ENCODE data around the gene GAB4.
"Not testable (repeated sequence)": the region's sequence is repeated elsewhere in the genome, so short reads cannot be mapped to it uniquely, and the experiment has no call there.

Gene GAB4

DNA sequence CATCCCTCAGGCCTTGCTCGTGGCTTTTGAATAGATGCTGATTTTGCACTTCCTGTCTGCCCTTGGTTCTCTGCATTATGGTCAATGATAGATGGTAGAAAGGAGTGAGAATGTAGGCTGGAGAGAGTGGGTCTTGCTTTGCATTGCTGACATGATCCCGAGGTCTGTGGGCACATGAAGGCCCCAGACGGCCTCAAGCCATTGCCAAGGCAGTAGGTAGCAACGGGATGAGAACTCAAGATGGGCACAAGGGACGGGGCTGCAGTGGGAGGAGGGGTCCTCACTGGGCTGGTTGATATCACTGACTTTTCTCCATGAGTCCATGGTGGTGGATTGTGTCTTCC is 54.0 kb downstream of the GAB4 start:
- H3K27me3 ChIP-seq (ENCODE audit: control insufficient read depth, insufficient read depth, low read length): no peaks in the 10 kb centered on the region
- no peak overlapping the region for H3K4me3 ChIP-seq (ENCODE audit: low read length)
- no peaks in the 10 kb centered on the region for H3K4me1 ChIP-seq (ENCODE audit: control insufficient read depth, low read depth, low read length)
- H3K27ac ChIP-seq (ENCODE audit: low read length): no peak overlapping the region
- H3K36me3 ChIP-seq (ENCODE audit: control insufficient read depth, low read depth, low read length): no peaks in the 10 kb centered on the region
- H3K9ac ChIP-seq (ENCODE audit: low read length): no peak overlapping the region
- peaks cover 36% of the 10 kb centered on the region for H3K9me3 ChIP-seq (ENCODE audit: control insufficient read depth, low read depth, low read length)

DNA sequence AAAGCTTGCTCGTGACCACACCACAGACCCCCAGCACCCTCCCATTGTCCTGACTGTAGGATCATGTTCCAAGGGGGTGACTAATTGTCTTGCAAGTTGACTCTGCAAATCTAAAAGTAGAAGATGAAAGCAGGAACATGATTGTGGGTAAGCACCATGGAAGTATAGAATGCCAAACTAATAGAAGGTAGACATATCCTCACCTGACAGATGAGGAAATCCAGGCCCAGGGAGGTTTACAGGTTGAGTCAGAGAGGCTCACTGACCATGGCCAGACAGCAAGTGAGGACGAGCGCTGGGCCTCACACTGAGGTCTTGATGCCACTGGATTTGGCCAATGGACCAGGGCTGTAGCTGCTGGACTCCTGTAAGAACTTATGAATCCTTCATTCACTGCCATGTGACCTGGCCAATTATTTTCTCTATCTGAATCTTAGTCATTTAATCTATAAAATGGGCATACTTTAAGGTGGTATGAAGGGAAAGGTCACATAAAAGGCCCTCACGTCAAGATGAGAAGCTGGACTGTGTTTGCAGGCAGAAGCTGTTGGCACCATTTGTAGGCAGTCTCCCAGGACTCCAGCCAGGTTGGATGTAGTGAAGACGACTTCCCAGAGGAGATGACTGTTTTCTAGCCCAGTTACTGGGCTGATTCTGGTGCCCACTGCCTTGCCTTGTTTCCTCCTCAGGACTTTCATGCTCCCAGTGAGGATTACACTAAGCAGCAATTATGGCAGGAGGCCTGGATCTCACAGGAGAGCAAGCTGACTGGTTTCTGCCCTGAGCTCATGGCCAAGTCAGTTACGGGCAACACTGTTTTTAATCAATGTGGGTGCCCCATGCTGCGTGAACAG is 54.6 kb downstream of the GAB4 start:
- no peak overlapping the region for H3K4me3 ChIP-seq (ENCODE audit: low read length)
- no peaks in the 10 kb centered on the region for H3K4me1 ChIP-seq (ENCODE audit: control insufficient read depth, low read depth, low read length)
- no peaks in the 10 kb centered on the region for H3K27me3 ChIP-seq (ENCODE audit: control insufficient read depth, insufficient read depth, low read length)
- H3K36me3 ChIP-seq (ENCODE audit: control insufficient read depth, low read depth, low read length): no peaks in the 10 kb centered on the region
- no peak overlapping the region for H3K27ac ChIP-seq (ENCODE audit: low read length)
- H3K9me3 ChIP-seq (ENCODE audit: control insufficient read depth, low read depth, low read length): peaks cover 35% of the 10 kb centered on the region
- no peak overlapping the region for H3K9ac ChIP-seq (ENCODE audit: low read length)

DNA sequence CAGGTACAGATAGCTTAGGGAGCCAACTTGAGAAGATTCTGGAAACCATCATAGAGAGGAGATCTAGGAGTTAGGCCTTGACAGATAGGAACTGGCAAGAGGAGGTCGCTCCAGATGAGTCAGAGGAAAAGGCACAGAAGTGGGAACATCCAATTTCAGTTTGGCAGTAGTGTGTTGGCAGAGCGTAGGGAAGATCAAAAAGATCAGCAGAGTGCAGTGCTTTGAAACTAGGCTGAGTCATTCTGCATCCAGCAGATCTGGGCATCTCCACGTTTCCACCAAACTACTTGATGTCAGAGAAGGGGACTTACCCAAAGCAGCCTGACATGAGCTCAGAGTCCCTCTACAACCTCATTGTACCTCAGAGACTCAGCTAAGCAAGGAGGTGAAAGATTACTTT is 58.5 kb downstream of the GAB4 start:
- no peaks in the 10 kb centered on the region for H3K4me1 ChIP-seq (ENCODE audit: control insufficient read depth, low read depth, low read length)
- H3K4me3 ChIP-seq (ENCODE audit: low read length): no peak overlapping the region
- no peaks in the 10 kb centered on the region for H3K36me3 ChIP-seq (ENCODE audit: control insufficient read depth, low read depth, low read length)
- H3K27ac ChIP-seq (ENCODE audit: low read length): no peak overlapping the region
- no peak overlapping the region for H3K9ac ChIP-seq (ENCODE audit: low read length)
- H3K27me3 ChIP-seq (ENCODE audit: control insufficient read depth, insufficient read depth, low read length): no peaks in the 10 kb centered on the region
- H3K9me3 ChIP-seq (ENCODE audit: control insufficient read depth, low read depth, low read length): peaks cover 15% of the 10 kb centered on the region

GRCh38 chr22:16937811-16938210 is 70.2 kb downstream of the GAB4 start:
- H3K27ac ChIP-seq (ENCODE audit: low read length): no peak overlapping the region
- no peaks in the 10 kb centered on the region for H3K27me3 ChIP-seq (ENCODE audit: control insufficient read depth, insufficient read depth, low read length)
- H3K9me3 ChIP-seq (ENCODE audit: control insufficient read depth, low read depth, low read length): peaks cover 7% of the 10 kb centered on the region
- no peak overlapping the region for H3K4me3 ChIP-seq (ENCODE audit: low read length)
- no peaks in the 10 kb centered on the region for H3K4me1 ChIP-seq (ENCODE audit: control insufficient read depth, low read depth, low read length)
- H3K36me3 ChIP-seq (ENCODE audit: control insufficient read depth, low read depth, low read length): no peaks in the 10 kb centered on the region
- H3K9ac ChIP-seq (ENCODE audit: low read length): no peak overlapping the region

GRCh38 chr22:16937209-16937608 is 70.8 kb downstream of the GAB4 start:
- H3K9me3 ChIP-seq (ENCODE audit: control insufficient read depth, low read depth, low read length); H3K9ac ChIP-seq (ENCODE audit: low read length); H3K4me3 ChIP-seq (ENCODE audit: low read length); H3K27me3 ChIP-seq (ENCODE audit: control insufficient read depth, insufficient read depth, low read length); H3K36me3 ChIP-seq (ENCODE audit: control insufficient read depth, low read depth, low read length); H3K4me1 ChIP-seq (ENCODE audit: control insufficient read depth, low read depth, low read length); H3K27ac ChIP-seq (ENCODE audit: low read length): not testable (repeated sequence)

DNA sequence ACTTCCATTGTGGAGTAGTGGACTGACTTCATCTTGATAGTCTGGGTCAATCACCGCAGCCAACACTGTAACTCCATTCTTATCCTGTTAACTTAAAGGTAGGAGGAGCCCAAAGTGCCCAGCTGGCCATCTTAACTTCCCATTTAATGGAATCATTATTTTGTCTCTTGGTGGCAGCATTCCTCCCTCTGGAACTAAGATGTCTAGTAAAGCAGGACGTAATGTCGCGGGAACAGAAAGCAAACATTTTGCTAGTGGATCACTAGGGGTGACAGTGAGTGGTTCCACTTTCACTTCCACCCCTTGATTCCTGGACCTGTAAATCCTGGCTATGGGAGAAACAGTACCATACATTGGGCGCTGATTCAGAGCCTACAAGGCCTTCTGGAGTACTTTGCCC is 71.4 kb downstream of the GAB4 start:
- Histone ChIP-seq H3K27ac (ENCODE audit: low read length) (no peak overlapping the region), H3K4me1 (ENCODE audit: control insufficient read depth, low read depth, low read length) (no peaks in the 10 kb centered on the region), H3K9me3 (ENCODE audit: control insufficient read depth, low read depth, low read length) (peaks cover 7% of the 10 kb centered on the region), H3K27me3 (ENCODE audit: control insufficient read depth, insufficient read depth, low read length) (no peaks in the 10 kb centered on the region), H3K4me3 (ENCODE audit: low read length) (no peak overlapping the region), H3K9ac (ENCODE audit: low read length) (no peak overlapping the region), H3K36me3 (ENCODE audit: control insufficient read depth, low read depth, low read length) (no peaks in the 10 kb centered on the region)

DNA sequence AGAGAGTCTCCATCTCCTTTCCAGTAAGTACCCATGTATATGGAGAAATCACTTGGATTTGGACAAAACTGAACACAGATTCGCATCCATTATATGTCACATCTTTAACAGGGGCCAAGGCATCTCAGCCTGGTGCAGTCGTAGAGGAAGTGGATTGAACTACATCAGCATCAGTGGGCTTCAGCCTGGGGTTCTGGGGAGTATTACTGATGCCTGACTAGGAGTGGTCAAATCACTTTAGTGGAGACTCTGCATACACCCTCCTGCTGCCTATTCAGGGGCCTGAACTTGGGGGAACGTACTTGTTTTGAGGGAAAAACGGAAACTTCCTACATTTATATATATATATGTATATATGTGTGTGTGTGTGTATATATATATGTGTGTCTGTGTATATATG is 72.8 kb downstream of the GAB4 start:
- Histone ChIP-seq H3K4me1 (ENCODE audit: control insufficient read depth, low read depth, low read length) (no peaks in the 10 kb centered on the region), H3K9me3 (ENCODE audit: control insufficient read depth, low read depth, low read length) (peaks cover 7% of the 10 kb centered on the region), H3K27me3 (ENCODE audit: control insufficient read depth, insufficient read depth, low read length) (no peaks in the 10 kb centered on the region), H3K4me3 (ENCODE audit: low read length) (no peak overlapping the region), H3K36me3 (ENCODE audit: control insufficient read depth, low read depth, low read length) (no peaks in the 10 kb centered on the region), H3K27ac (ENCODE audit: low read length) (no peak overlapping the region), H3K9ac (ENCODE audit: low read length) (no peak overlapping the region)

DNA sequence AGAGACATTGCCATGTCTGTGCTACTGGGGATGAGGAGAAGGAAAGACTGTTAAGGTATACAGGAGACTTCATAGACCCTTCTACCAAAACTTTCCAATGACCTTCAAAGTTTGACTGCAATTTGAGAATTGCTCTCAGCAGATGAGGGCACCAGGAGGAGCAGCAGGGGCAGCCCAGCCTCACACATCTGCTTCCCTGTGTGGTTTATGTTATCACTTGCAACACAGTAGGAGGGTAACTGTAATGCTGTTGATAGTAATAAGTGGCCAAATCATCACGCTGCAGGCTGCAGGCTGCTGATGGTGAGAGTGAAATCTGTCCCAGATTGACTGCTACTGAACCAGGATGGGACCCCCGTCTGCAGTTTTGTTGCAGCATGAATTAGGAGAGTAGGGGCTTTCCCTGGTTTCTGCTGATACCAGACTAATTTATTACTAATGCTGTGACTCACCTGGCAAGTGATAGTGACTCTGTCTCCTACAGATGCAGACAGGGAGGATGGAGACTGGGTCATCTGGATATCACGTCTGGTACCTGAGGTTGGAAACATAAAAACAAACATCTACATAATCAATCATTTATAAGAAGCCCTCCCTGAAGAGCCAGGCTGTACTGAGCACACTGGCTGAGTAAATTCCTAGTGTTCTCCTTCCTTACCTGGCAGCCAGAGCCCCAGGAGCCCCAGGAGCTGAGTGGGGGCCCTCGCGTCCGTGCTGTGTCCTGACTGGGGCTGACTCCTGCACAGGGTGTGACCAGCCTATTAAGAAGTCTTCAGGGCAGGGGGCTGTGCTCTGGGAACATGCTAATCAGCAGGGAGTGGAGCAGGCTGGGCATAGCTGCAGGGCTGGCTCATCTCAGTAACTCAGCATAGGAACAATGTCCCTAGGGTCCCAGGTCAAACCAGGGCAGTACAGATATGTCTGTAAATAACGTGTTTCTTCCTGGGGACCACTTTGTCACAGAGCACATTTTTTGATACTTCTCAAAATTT is 74.4 kb downstream of the GAB4 start:
- no peak overlapping the region for H3K4me3 ChIP-seq (ENCODE audit: low read length)
- H3K27me3 ChIP-seq (ENCODE audit: control insufficient read depth, insufficient read depth, low read length): no peaks in the 10 kb centered on the region
- no peaks in the 10 kb centered on the region for H3K36me3 ChIP-seq (ENCODE audit: control insufficient read depth, low read depth, low read length)
- H3K9me3 ChIP-seq (ENCODE audit: control insufficient read depth, low read depth, low read length): peaks cover 11% of the 10 kb centered on the region
- H3K9ac ChIP-seq (ENCODE audit: low read length): no peak overlapping the region
- no peak overlapping the region for H3K27ac ChIP-seq (ENCODE audit: low read length)
- H3K4me1 ChIP-seq (ENCODE audit: control insufficient read depth, low read depth, low read length): no peaks in the 10 kb centered on the region

GRCh38 chr22:16932577-16932976 is 75.4 kb downstream of the GAB4 start:
- H3K27me3 ChIP-seq (ENCODE audit: control insufficient read depth, insufficient read depth, low read length): no peaks in the 10 kb centered on the region
- H3K9me3 ChIP-seq (ENCODE audit: control insufficient read depth, low read depth, low read length): peaks cover 6% of the 10 kb centered on the region
- no peak overlapping the region for H3K9ac ChIP-seq (ENCODE audit: low read length)

GRCh38 chr22:16925407-16925966 is 82.5 kb downstream of the GAB4 start:
- Histone ChIP-seq H3K27me3 (ENCODE audit: control insufficient read depth, insufficient read depth, low read length) (no peaks in the 10 kb centered on the region), H3K4me1 (ENCODE audit: control insufficient read depth, low read depth, low read length) (no peaks in the 10 kb centered on the region), H3K4me3 (ENCODE audit: low read length) (no peak overlapping the region), H3K9ac (ENCODE audit: low read length) (no peak overlapping the region), H3K36me3 (ENCODE audit: control insufficient read depth, low read depth, low read length) (no peaks in the 10 kb centered on the region), H3K9me3 (ENCODE audit: control insufficient read depth, low read depth, low read length) (peaks cover 5% of the 10 kb centered on the region), H3K27ac (ENCODE audit: low read length) (no peak overlapping the region)

More at GRCh38 chr22:16932577-16932976, 75.4 kb downstream of the GAB4 start:
- Histone ChIP-seq H3K36me3 (ENCODE audit: control insufficient read depth, low read depth, low read length) (no peaks in the 10 kb centered on the region), H3K4me3 (ENCODE audit: low read length) (no peak overlapping the region), H3K4me1 (ENCODE audit: control insufficient read depth, low read depth, low read length) (no peaks in the 10 kb centered on the region), H3K27ac (ENCODE audit: low read length) (no peak overlapping the region)

GRCh38 chr22:16922706-16923105 is 85.3 kb downstream of the GAB4 start:
- H3K9me3 ChIP-seq (ENCODE audit: control insufficient read depth, low read depth, low read length): no peaks in the 10 kb centered on the region
- no peak overlapping the region for H3K4me3 ChIP-seq (ENCODE audit: low read length)
- H3K9ac ChIP-seq (ENCODE audit: low read length): no peak overlapping the region
- no peaks in the 10 kb centered on the region for H3K27me3 ChIP-seq (ENCODE audit: control insufficient read depth, insufficient read depth, low read length)
- H3K4me1 ChIP-seq (ENCODE audit: control insufficient read depth, low read depth, low read length): no peaks in the 10 kb centered on the region
- no peaks in the 10 kb centered on the region for H3K36me3 ChIP-seq (ENCODE audit: control insufficient read depth, low read depth, low read length)
- no peak overlapping the region for H3K27ac ChIP-seq (ENCODE audit: low read length)

All from iPS-18a (cell line).